Measurements from ENCODE around the gene FEZ2.

FEZ2 gene

DNA sequence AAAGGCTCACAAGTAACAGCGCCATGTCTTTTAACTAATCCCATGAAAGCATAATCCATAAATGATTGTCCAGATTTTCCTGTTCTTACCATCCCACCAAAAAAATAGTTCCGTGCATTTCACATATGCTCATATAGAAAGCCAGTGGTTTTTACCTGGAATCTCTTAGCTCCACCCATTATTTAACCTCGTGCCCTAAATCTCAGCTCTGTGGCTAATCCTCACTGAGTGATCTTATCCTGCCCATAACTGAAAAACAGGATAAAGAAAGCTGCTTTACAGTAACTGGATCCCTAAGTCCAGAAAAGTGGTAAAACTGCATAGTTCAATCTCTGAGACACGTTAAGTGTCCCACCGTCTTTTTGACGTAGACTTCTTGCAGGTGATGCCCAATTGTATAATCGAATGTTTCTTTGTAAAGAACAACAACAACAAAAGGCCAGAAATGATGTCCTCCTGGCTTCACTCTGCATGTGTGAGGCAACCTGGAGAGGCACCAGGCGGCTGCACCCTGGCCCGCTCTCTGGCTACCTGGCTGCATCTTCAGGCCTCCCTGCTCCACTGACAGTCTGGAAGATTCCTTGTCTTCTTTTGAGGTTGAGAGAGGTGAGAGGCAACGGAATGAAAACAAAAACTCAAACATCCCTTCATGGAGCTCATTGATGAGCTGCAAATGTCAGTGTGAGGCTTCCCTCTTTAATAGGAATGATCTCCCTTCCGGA lies 38.6 kb downstream of the FEZ2 start:
- Histone ChIP-seq H3K27ac (ENCODE audit: low read depth, low read length) (no peak overlapping the region), H3K9ac (ENCODE audit: low read length) (no peak overlapping the region), H3K9me3 (ENCODE audit: low read length) (no peaks in the 10 kb centered on the region), H3K4me1 (ENCODE audit: insufficient read depth, low read length) (peaks cover 10% of the 10 kb centered on the region), H3K4me3 (ENCODE audit: low read depth in 1 of 2, low read length in 2 of 2) (no peak overlapping the region), H3K36me3 (ENCODE audit: insufficient read depth, low read length) (peaks cover 6% of the 10 kb centered on the region), H3K27me3 (ENCODE audit: control insufficient read depth in 1 of 2, insufficient read depth in 2 of 2, low read length in 2 of 2) (no peaks in the 10 kb centered on the region)

DNA sequence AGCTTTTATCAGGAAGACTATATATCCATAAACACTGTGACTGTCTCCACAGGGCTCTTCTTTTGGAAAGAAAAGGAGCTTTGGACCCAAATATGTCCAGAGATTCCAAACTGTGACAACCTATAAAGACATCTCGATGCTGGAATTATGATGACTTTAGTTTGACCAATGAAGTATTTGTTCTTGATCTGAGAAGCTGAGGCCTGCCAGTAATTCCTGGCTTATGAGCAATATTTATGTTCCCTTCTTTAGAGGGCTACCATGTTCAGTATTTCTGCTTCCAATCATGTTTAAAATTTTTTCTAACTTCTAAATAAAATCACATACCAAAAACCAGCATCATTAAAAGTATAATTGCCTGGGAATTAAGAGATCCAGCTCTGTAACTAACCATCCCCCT lies 41.1 kb downstream of the FEZ2 start:
- H3K27me3 ChIP-seq (ENCODE audit: control insufficient read depth in 1 of 2, insufficient read depth in 2 of 2, low read length in 2 of 2): no peaks in the 10 kb centered on the region
- H3K36me3 ChIP-seq (ENCODE audit: insufficient read depth, low read length): peaks cover 8% of the 10 kb centered on the region

DNA sequence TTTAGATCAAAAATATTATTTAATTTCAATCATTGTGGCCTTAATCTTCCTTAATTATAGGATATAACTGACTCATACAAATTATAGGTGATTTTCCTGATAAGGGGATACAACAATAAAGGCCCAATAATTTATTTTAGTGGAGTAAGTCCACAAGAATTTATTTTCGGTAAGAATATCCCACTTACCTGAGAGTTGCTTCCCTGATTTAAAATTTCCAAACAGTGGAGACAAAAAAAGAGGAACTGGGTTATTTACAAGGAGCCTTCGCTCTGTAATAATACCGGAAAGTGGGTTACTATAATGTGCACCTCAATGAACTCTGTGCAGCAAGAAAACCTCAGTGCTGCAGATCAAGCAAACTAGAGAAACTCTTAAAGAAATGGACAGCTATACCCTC lies 42.2 kb downstream of the FEZ2 start:
- peaks cover 12% of the 10 kb centered on the region for H3K36me3 ChIP-seq (ENCODE audit: insufficient read depth, low read length)
- H3K27ac ChIP-seq (ENCODE audit: low read depth, low read length): no peak overlapping the region
- H3K27me3 ChIP-seq (ENCODE audit: control insufficient read depth in 1 of 2, insufficient read depth in 2 of 2, low read length in 2 of 2): no peaks in the 10 kb centered on the region
- H3K4me3 ChIP-seq (ENCODE audit: low read depth in 1 of 2, low read length in 2 of 2): no peak overlapping the region
- H3K9ac ChIP-seq (ENCODE audit: low read length): no peak overlapping the region
- peaks cover 5% of the 10 kb centered on the region for H3K4me1 ChIP-seq (ENCODE audit: insufficient read depth, low read length)
- H3K9me3 ChIP-seq (ENCODE audit: low read length): no peaks in the 10 kb centered on the region

More for the DNA sequence above, 41.1 kb downstream of the FEZ2 start:
- Histone ChIP-seq H3K4me1 (ENCODE audit: insufficient read depth, low read length) (peaks cover 9% of the 10 kb centered on the region), H3K9ac (ENCODE audit: low read length) (no peak overlapping the region), H3K4me3 (ENCODE audit: low read depth in 1 of 2, low read length in 2 of 2) (no peak overlapping the region), H3K9me3 (ENCODE audit: low read length) (no peaks in the 10 kb centered on the region), H3K27ac (ENCODE audit: low read depth, low read length) (no peak overlapping the region)

DNA sequence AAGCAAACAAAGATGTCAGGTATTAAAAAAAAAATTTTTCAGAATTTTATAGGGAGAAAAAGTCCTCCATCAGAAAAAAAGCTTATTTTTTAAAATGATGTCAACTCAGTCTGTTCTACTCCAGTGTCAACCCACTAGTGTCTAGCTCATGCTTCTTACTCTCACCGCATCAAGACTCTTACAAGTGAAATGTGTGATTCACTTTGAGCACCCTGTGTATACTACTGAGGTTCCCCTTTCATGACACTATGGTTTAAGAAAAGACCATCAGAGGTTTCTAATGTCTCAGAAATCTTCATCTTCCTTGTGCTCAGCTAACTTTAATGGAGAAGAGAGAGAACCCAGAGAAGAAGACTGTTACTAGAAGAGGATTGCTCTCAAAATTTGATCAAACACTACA lies 43.4 kb downstream of the FEZ2 start:
- Histone ChIP-seq H3K9me3 (ENCODE audit: low read length) (no peaks in the 10 kb centered on the region), H3K36me3 (ENCODE audit: insufficient read depth, low read length) (peaks cover 12% of the 10 kb centered on the region), H3K4me1 (ENCODE audit: insufficient read depth, low read length) (peaks cover 5% of the 10 kb centered on the region), H3K9ac (ENCODE audit: low read length) (no peak overlapping the region), H3K27me3 (ENCODE audit: control insufficient read depth in 1 of 2, insufficient read depth in 2 of 2, low read length in 2 of 2) (no peaks in the 10 kb centered on the region), H3K27ac (ENCODE audit: low read depth, low read length) (no peak overlapping the region), H3K4me3 (ENCODE audit: low read depth in 1 of 2, low read length in 2 of 2) (no peak overlapping the region)

DNA sequence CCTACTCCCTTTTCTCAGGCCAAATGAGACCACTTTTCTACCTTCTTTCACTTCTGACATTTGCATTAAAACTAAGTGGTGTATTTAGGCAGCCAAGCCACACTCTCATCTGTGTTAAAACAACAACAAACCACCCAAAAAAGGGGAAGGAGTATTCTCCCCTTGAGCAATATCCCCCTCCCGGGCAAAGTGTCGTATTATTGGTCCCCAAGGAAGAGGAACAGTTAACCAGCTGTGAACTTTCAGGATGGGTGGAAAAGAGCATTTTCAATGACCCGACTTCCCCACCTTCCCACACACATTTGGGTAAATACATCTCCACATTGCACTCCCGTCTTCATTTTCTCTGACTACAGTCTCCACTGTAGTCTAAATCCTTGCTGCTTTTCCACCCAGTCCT lies 44.3 kb downstream of the FEZ2 start:
- H3K4me1 ChIP-seq (ENCODE audit: insufficient read depth, low read length): peaks cover 12% of the 10 kb centered on the region
- H3K9me3 ChIP-seq (ENCODE audit: low read length): no peaks in the 10 kb centered on the region
- H3K27me3 ChIP-seq (ENCODE audit: control insufficient read depth in 1 of 2, insufficient read depth in 2 of 2, low read length in 2 of 2): no peaks in the 10 kb centered on the region
- no peak overlapping the region for H3K4me3 ChIP-seq (ENCODE audit: low read depth in 1 of 2, low read length in 2 of 2)
- no peak overlapping the region for H3K9ac ChIP-seq (ENCODE audit: low read length)
- no peak overlapping the region for H3K27ac ChIP-seq (ENCODE audit: low read depth, low read length)
- H3K36me3 ChIP-seq (ENCODE audit: insufficient read depth, low read length): peaks cover 12% of the 10 kb centered on the region

DNA sequence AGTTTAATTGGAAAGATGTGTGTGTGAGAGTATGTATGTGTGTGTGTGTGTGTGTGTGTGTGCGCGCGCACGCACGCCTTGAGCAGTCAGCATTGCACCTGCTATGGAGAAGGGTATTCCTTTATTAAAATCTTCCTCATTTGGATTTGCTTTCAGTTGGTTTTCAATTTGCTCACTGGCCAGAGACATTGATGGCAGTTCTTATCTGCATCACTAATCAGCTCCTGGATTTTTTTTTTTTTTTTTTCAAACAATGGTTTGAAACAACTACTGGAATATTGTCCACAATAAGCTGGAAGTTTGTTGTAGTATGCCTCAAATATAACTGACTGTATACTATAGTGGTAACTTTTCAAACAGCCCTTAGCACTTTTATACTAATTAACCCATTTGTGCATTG lies 48.0 kb downstream of the FEZ2 start:
- H3K27me3 ChIP-seq (ENCODE audit: control insufficient read depth in 1 of 2, insufficient read depth in 2 of 2, low read length in 2 of 2): no peaks in the 10 kb centered on the region
- H3K9me3 ChIP-seq (ENCODE audit: low read length): no peaks in the 10 kb centered on the region
- peaks cover 23% of the 10 kb centered on the region for H3K36me3 ChIP-seq (ENCODE audit: insufficient read depth, low read length)
- no peak overlapping the region for H3K27ac ChIP-seq (ENCODE audit: low read depth, low read length)
- H3K4me3 ChIP-seq (ENCODE audit: low read depth in 1 of 2, low read length in 2 of 2): no peak overlapping the region
- no peak overlapping the region for H3K9ac ChIP-seq (ENCODE audit: low read length)
- peaks cover 8% of the 10 kb centered on the region for H3K4me1 ChIP-seq (ENCODE audit: insufficient read depth, low read length)

DNA sequence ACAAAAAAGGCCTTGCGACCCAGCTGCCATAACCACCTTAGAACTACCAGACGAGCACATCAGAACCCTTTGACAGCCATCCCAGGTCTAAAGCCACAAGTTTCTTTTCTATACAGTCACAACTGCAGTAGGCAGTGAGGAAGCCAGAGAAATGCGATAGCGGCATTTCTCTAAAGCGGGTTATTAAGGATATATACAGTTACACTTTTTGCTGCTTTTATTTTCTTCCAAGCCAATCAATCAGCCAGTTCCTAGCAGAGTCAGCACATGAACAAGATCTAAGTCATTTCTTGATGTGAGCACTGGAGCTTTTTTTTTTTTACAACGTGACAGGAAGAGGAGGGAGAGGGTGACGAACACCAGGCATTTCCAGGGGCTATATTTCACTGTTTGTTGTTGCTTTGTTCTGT lies 48.8 kb downstream of the FEZ2 start:
- H3K4me1 ChIP-seq (ENCODE audit: insufficient read depth, low read length): peaks cover 8% of the 10 kb centered on the region
- no peak overlapping the region for H3K27ac ChIP-seq (ENCODE audit: low read depth, low read length)
- H3K36me3 ChIP-seq (ENCODE audit: insufficient read depth, low read length): peaks cover 20% of the 10 kb centered on the region
- no peak overlapping the region for H3K4me3 ChIP-seq (ENCODE audit: low read depth in 1 of 2, low read length in 2 of 2)
- no peak overlapping the region for H3K9ac ChIP-seq (ENCODE audit: low read length)
- H3K9me3 ChIP-seq (ENCODE audit: low read length): no peaks in the 10 kb centered on the region
- no peaks in the 10 kb centered on the region for H3K27me3 ChIP-seq (ENCODE audit: control insufficient read depth in 1 of 2, insufficient read depth in 2 of 2, low read length in 2 of 2)

DNA sequence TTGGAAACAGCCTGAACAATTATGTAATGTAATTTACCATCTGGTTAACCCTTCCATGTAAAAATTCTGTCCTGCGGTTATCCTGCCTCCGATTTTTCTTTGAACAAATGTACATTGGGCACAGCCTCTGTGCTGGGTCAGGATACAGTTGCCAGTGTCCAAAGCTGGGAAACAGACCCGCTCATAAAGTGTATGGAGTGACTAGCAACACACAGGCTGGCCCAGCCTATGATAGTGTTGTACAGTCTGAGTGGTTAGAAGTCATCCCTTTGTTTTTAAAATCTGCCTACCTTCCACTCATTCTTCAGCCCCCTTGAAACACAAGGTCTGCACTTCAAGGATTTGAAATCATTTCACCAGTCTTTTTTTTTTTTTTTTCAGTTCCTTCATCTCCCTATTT lies 50.1 kb downstream of the FEZ2 start:
- Histone ChIP-seq H3K4me1 (ENCODE audit: insufficient read depth, low read length) (peaks cover 8% of the 10 kb centered on the region), H3K4me3 (ENCODE audit: low read depth in 1 of 2, low read length in 2 of 2) (no peak overlapping the region), H3K36me3 (ENCODE audit: insufficient read depth, low read length) (peaks cover 20% of the 10 kb centered on the region), H3K27me3 (ENCODE audit: control insufficient read depth in 1 of 2, insufficient read depth in 2 of 2, low read length in 2 of 2) (no peaks in the 10 kb centered on the region), H3K27ac (ENCODE audit: low read depth, low read length) (no peak overlapping the region), H3K9ac (ENCODE audit: low read length) (no peak overlapping the region), H3K9me3 (ENCODE audit: low read length) (no peaks in the 10 kb centered on the region)

DNA sequence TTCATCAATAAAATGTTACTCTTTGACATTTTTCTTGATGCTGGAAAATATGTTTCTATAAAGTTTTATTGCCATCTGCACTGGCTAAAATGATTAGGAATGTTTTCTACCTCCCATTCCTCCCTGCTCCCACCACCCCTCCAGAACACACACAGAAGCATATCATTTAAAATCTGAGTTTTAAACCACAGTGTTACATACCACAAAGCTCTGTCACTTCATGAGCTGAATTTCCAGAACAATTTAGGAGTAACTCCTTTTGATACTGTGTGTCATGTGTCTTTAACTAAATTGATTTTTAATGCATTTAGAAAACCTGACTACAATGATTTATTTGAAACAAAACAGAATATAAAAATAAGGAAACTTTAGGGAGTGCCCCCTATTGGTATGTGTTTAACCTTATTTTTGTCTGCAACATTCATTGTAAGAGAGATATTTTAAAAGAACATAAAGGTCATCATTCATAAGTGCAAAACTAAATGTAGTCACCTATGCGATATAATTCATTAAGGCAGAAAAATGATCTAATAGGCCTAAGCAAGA lies 52.0 kb downstream of the FEZ2 start:
- H3K27me3 ChIP-seq (ENCODE audit: control insufficient read depth in 1 of 2, insufficient read depth in 2 of 2, low read length in 2 of 2): no peaks in the 10 kb centered on the region
- H3K4me1 ChIP-seq (ENCODE audit: insufficient read depth, low read length): peaks cover 8% of the 10 kb centered on the region
- H3K4me3 ChIP-seq (ENCODE audit: low read depth in 1 of 2, low read length in 2 of 2): no peak overlapping the region
- H3K36me3 ChIP-seq (ENCODE audit: insufficient read depth, low read length): peaks cover 29% of the 10 kb centered on the region
- no peaks in the 10 kb centered on the region for H3K9me3 ChIP-seq (ENCODE audit: low read length)
- no peak overlapping the region for H3K27ac ChIP-seq (ENCODE audit: low read depth, low read length)
- no peak overlapping the region for H3K9ac ChIP-seq (ENCODE audit: low read length)

DNA sequence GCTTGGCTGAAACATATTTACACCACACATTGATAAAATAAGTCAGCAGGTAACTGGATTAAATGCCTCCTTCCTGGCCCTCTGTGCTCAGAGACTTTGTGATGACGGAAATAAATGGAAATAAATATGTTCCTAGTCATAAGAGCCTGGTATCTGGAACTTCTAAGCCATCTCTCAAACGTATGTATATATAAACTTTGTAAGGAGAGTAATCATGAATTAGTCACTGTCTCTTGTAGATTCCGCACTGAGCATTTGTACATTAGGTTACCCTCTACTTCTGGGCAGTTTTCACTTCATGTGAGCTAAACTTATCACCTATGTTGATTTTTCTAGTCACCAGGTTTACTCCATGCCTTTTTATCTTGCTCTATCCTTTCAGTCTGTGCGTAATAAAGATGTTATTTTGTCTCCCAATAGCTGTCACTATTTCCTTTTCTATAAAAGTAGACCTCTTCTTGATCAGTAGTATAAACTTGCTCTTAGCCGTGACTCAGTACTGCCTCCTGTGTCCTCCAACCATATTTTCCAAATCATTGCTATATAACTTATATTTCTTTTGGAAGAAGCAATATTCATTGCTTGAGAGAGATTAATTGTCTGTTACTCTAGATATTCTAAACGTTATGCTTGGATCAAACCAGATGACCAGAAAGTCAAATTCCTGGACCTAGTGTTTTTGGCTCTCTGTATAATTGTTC lies 53.2 kb downstream of the FEZ2 start:
- Histone ChIP-seq H3K4me3 (ENCODE audit: low read depth in 1 of 2, low read length in 2 of 2) (no peak overlapping the region), H3K27ac (ENCODE audit: low read depth, low read length) (no peak overlapping the region), H3K9ac (ENCODE audit: low read length) (no peak overlapping the region), H3K36me3 (ENCODE audit: insufficient read depth, low read length) (peaks cover 30% of the 10 kb centered on the region), H3K27me3 (ENCODE audit: control insufficient read depth in 1 of 2, insufficient read depth in 2 of 2, low read length in 2 of 2) (no peaks in the 10 kb centered on the region), H3K4me1 (ENCODE audit: insufficient read depth, low read length) (peaks cover 8% of the 10 kb centered on the region), H3K9me3 (ENCODE audit: low read length) (no peaks in the 10 kb centered on the region)

DNA sequence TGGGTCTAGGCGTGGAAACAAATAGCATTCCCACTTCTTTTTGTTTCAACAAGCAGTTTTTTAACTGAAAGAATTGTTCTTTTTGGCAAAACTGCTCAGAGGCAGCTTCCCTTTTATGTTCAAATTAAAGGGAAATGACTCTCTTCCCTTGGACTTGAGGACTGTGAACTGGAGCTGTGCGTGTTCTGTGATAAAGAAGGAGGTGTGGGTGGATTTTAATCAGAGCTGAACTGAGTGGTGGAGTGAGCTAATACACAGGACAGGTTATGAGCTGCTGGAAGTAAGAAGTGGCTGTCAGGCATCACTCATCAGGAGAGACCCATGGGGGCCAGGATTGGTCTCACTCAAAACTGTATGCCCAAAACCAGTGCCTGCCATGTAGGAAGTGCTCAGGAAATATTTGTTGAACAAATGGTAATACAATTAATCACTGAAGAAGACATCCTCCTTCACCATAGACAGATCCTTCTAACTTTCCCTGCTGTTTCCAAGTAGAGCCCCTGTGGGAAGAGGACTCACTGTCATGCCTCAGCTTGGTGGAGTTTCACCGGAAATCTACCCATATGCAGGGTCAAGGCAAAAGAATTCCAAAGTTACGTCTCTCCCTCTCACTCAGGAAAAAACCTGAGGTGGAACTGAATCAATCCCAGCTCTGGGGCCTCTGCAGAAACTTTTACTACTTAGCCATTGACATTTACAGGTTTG lies 55.9 kb downstream of the FEZ2 start:
- Histone ChIP-seq H3K4me3 (ENCODE audit: low read depth in 1 of 2, low read length in 2 of 2) (no peak overlapping the region), H3K27ac (ENCODE audit: low read depth, low read length) (no peak overlapping the region), H3K9me3 (ENCODE audit: low read length) (no peaks in the 10 kb centered on the region), H3K4me1 (ENCODE audit: insufficient read depth, low read length) (no peaks in the 10 kb centered on the region), H3K36me3 (ENCODE audit: insufficient read depth, low read length) (peaks cover 37% of the 10 kb centered on the region), H3K27me3 (ENCODE audit: control insufficient read depth in 1 of 2, insufficient read depth in 2 of 2, low read length in 2 of 2) (no peaks in the 10 kb centered on the region), H3K9ac (ENCODE audit: low read length) (no peak overlapping the region)
